ENCODE measurements around the gene HHATL. TPM values are rescaled to one million over a fixed set of nuclear protein-coding genes. Genes with fewer than 3 reads are reported as not detected.

HHATL gene
- total RNA-seq, 2 experiments from 2014 or later, result not detected

GRCh38 chr3:42743204-42743995 is 40.8 kb upstream of the HHATL start:
- Histone ChIP-seq H3K36me3 (ENCODE audit: insufficient read depth, low read length) (no peaks in the 10 kb centered on the region), H3K9me2 (ENCODE audit: insufficient read depth, low read length) (no peaks in the 10 kb centered on the region), H4K20me1 (ENCODE audit: insufficient read depth, low read length) (no peaks in the 10 kb centered on the region), H3K4me3 (ENCODE audit: low read depth, low read length, poor library complexity, severe bottlenecking) (no peak overlapping the region), H3K79me2 (ENCODE audit: insufficient read depth, low read depth, low read length) (no peaks in the 10 kb centered on the region), H2AFZ (ENCODE audit: low read length) (0 out of 2 replicates have a peak overlapping the region, but pooled peaks have one; percentile 25), H3K27ac (ENCODE audit: low read depth, low read length, poor library complexity, severe bottlenecking) (no peak overlapping the region), H3K9me3 (ENCODE audit: low read length) (no peaks in the 10 kb centered on the region), H3K4me1 (ENCODE audit: insufficient read depth, low read length, poor library complexity, severe bottlenecking) (no peaks in the 10 kb centered on the region), H3K4me2 (ENCODE audit: low read length) (no peak overlapping the region)
- ChIA-PET CTCF (ENCODE audit: unreplicated experiment) (no interaction called here), POLR2A (no interaction called here)
- intact Hi-C loops (cut with micrococcal nuclease; ENCODE audit: unreplicated experiment), result loop anchor here (10.0 kb wide), 1 partner anchor 89 kb away; the partner anchor contains the start of gene ZBTB47
- no peak for DNase-seq (ENCODE audit: low spot score)
- BruUV-seq (replicated peaks), result no TSS peak
- no peak for TF ChIP-seq EZH2phosphoT487 (IDR thresholded peaks at IDR 0.05; ENCODE audit: borderline replicate concordance, low read depth, low read length)
- TF ChIP-seq CTCF (conservative IDR thresholded peaks at IDR 0.05; ENCODE audit: low read length), result no peak

DNA sequence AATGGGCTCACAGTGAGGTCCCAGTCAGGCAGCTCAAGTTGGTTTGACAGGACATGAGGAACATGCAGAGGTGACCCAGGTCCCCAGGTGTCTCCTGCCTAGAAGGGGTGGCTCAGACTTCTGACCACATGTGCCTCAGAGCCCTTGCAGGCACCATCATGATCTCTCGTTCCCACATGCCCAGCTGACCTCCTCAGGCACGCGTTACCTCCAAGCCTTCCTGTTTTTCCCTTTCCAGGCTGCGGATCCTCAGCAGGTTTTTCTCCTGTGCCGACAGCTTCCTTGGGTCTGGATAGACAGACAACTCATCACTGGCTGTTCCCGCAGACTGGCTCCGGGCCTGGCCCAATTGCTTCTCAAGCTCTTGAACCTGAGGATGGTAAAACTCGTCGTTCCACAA is 40.1 kb upstream of the HHATL start:
- H4K20me1 ChIP-seq (ENCODE audit: insufficient read depth, low read length), result no peaks in the 10 kb centered on the region
- TF ChIP-seq EZH2phosphoT487 (IDR thresholded peaks at IDR 0.05; ENCODE audit: borderline replicate concordance, low read depth, low read length), result no peak
- TF ChIP-seq CTCF (conservative IDR thresholded peaks at IDR 0.05; ENCODE audit: low read length), result no peak
- H3K4me1 ChIP-seq (ENCODE audit: insufficient read depth, low read length, poor library complexity, severe bottlenecking), result no peaks in the 10 kb centered on the region
- POLR2A ChIA-PET, result no interaction called here
- no peak for DNase-seq (ENCODE audit: low spot score)
- CTCF ChIA-PET (ENCODE audit: unreplicated experiment), result interaction anchor here (0.6 kb wide), 1 partner anchor 14 kb away, joined by 3 read pairs; no protein-coding TSS in a partner anchor
- H3K79me2 ChIP-seq (ENCODE audit: insufficient read depth, low read depth, low read length), result no peaks in the 10 kb centered on the region
- no peak overlapping the region for H2AFZ ChIP-seq (ENCODE audit: low read length)
- no peaks in the 10 kb centered on the region for H3K9me3 ChIP-seq (ENCODE audit: low read length)
- no peak overlapping the region for H3K4me2 ChIP-seq (ENCODE audit: low read length)
- no TSS peak for BruUV-seq (replicated peaks)
- H3K36me3 ChIP-seq (ENCODE audit: insufficient read depth, low read length), result no peaks in the 10 kb centered on the region
- intact Hi-C loops (cut with micrococcal nuclease; ENCODE audit: unreplicated experiment), result loop anchor here (10.0 kb wide), 1 partner anchor 88 kb away; the partner anchor contains the start of gene ZBTB47
- no peak overlapping the region for H3K27ac ChIP-seq (ENCODE audit: low read depth, low read length, poor library complexity, severe bottlenecking)
- H3K4me3 ChIP-seq (ENCODE audit: low read depth, low read length, poor library complexity, severe bottlenecking), result no peak overlapping the region
- no peaks in the 10 kb centered on the region for H3K9me2 ChIP-seq (ENCODE audit: insufficient read depth, low read length)

- Histone ChIP-seq H3K9me3 (ENCODE audit: low read length) (no peaks in the 10 kb centered on the region), H4K20me1 (ENCODE audit: insufficient read depth, low read length) (no peaks in the 10 kb centered on the region), H3K4me3 (ENCODE audit: low read depth, low read length, poor library complexity, severe bottlenecking) (no peak overlapping the region), H3K4me2 (ENCODE audit: low read length) (no peak overlapping the region), H3K9me2 (ENCODE audit: insufficient read depth, low read length) (no peaks in the 10 kb centered on the region), H2AFZ (ENCODE audit: low read length) (no peak overlapping the region), H3K36me3 (ENCODE audit: insufficient read depth, low read length) (no peaks in the 10 kb centered on the region), H3K27ac (ENCODE audit: low read depth, low read length, poor library complexity, severe bottlenecking) (no peak overlapping the region), H3K4me1 (ENCODE audit: insufficient read depth, low read length, poor library complexity, severe bottlenecking) (no peaks in the 10 kb centered on the region), H3K79me2 (ENCODE audit: insufficient read depth, low read depth, low read length) (no peaks in the 10 kb centered on the region)
- CTCF ChIA-PET (ENCODE audit: unreplicated experiment), result interaction anchor here (0.6 kb wide), 1 partner anchor 15 kb away, joined by 3 read pairs; no protein-coding TSS in a partner anchor
- TF ChIP-seq CTCF (conservative IDR thresholded peaks at IDR 0.05; ENCODE audit: low read length) (no peak), EZH2phosphoT487 (IDR thresholded peaks at IDR 0.05; ENCODE audit: borderline replicate concordance, low read depth, low read length) (no peak)
- BruUV-seq (replicated peaks), result no TSS peak
- POLR2A ChIA-PET, result no interaction called here
- intact Hi-C loops (cut with micrococcal nuclease; ENCODE audit: unreplicated experiment), result loop anchor here (10.0 kb wide), 1 partner anchor 87 kb away; the partner anchor contains the start of gene ZBTB47
- no peak for DNase-seq (ENCODE audit: low spot score)
These were observed 39.7 kb upstream of the HHATL start for GRCh38 chr3:42742259-42742658.
